Upper lobe of left lung (tissue), 4 donors: ENCODE data around the gene WASF3.

Experiments
- POLR2A ChIP-seq, 4 donors: fragments of 450-650 bp; IDR thresholded peaks; one replicate each; pipeline ENCODE4 v1.5.1; 2016 to 2017; ENCODE audit warnings: antibody characterized with exemption in 4 of 4, mild to moderate bottlenecking in 2 of 4
- POLR2AphosphoS5 ChIP-seq, 2 donors: sonication (generic); formaldehyde crosslinking; IDR thresholded peaks; one replicate each; pipeline ENCODE4 v1.5.1; 2017; ENCODE audit warnings: antibody characterized with exemption in 2 of 2
- TF ChIP-seq, protein P1 (sequence below), 6 experiments: fragments of 450-650 bp in 4 of 6; fragments of 200-600 bp in 2 of 6; sonication (generic) in 2 of 6; IDR thresholded peaks; one replicate each; pipeline ENCODE4 v1.5.1; 2016 to 2019; ENCODE audit warnings: antibody characterized with exemption in 6 of 6

DNA sequence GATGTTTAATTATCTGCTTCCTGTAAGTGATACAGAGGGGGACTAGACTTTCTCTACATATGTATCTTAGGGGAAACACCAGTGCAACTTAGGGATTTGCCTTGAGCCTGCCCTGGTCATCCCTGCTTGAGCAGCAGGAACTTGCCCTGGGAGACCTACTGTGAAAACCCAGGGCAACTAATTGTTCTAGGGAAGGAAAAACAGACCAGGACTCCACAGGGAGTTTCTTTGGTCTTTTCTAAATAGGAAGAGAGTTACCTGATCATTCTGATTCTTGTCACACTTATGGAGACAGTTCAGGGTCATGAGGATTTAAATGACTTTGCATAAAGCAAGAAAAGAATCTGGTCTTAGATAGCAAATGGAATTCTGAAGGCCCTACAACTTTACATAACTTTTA lies 89.1 kb downstream of the WASF3 start:
- TF ChIP-seq, protein P1, sequence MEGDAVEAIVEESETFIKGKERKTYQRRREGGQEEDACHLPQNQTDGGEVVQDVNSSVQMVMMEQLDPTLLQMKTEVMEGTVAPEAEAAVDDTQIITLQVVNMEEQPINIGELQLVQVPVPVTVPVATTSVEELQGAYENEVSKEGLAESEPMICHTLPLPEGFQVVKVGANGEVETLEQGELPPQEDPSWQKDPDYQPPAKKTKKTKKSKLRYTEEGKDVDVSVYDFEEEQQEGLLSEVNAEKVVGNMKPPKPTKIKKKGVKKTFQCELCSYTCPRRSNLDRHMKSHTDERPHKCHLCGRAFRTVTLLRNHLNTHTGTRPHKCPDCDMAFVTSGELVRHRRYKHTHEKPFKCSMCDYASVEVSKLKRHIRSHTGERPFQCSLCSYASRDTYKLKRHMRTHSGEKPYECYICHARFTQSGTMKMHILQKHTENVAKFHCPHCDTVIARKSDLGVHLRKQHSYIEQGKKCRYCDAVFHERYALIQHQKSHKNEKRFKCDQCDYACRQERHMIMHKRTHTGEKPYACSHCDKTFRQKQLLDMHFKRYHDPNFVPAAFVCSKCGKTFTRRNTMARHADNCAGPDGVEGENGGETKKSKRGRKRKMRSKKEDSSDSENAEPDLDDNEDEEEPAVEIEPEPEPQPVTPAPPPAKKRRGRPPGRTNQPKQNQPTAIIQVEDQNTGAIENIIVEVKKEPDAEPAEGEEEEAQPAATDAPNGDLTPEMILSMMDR (IDR thresholded peaks at IDR 0.05): no peak
- no peak for TF ChIP-seq POLR2A (IDR thresholded peaks at IDR 0.05)
- TF ChIP-seq POLR2AphosphoS5 (IDR thresholded peaks at IDR 0.05): no peak
